Measurements from ENCODE around the gene GSG1L2.

GSG1L2 gene

GRCh38 chr17:9755083-9755482 is 66.8 kb downstream of the GSG1L2 start:
- TF ChIP-seq Cebpa-rat (IDR thresholded peaks at IDR 0.05): no peak
- no peak overlapping the region for H3K9ac ChIP-seq
- H3K27me3 ChIP-seq: no peaks in the 10 kb centered on the region
- no peak overlapping the region for H3K27ac ChIP-seq
- no peaks in the 10 kb centered on the region for H4K20me1 ChIP-seq
- no peaks in the 10 kb centered on the region for H3K36me3 ChIP-seq
- no peaks in the 10 kb centered on the region for H3K9me3 ChIP-seq
- no peak overlapping the region for H3K4me3 ChIP-seq
- no peak overlapping the region for H3K4me2 ChIP-seq
- H3K4me1 ChIP-seq: no peaks in the 10 kb centered on the region
